HEK293 (cell line): Measurements from ENCODE around the gene EPS8L3.
"Not testable (repeated sequence)": the region's sequence is repeated elsewhere in the genome, so short reads cannot be mapped to it uniquely, and the experiment has no call there.

Experiments used
- CTCF ChIA-PET: fragments of 350-600 bp; formaldehyde crosslinking; extraction: SDS; loops from one replicate; lab custom pipeline; 2021; ENCODE audit warnings: antibody characterized with exemption; lab: Yijun Ruan, JAX
- POLR2A ChIA-PET: fragments of 300-600 bp; formaldehyde crosslinking; extraction: SDS; loops from one replicate; lab custom pipeline; 2020; ENCODE audit warnings: antibody characterized with exemption, inconsistent platforms; lab: Yijun Ruan, JAX
- H3K27ac ChIP-seq: fragments of 200-500 bp; sonication (Bioruptor generic); 2 replicates; pipeline ENCODE4 v1.5.1; 2014; ENCODE audit warnings: low read depth, low read length, control low read depth, inconsistent platforms; ENCODE audit errors: extremely low read depth
- H3K36me3 ChIP-seq, 2 experiments: fragments of 200-500 bp in 1 of 2; sonication (Bioruptor generic) in 1 of 2; 1 replicate in 1 of 2; 2 replicates in 1 of 2; pipeline ENCODE4 v1.5.1; 2014 to 2017; ENCODE audit warnings: inconsistent platforms in 2 of 2, low read length in 2 of 2; ENCODE audit not compliant: control insufficient read depth in 2 of 2, insufficient read depth in 1 of 2
- H3K4me1 ChIP-seq: fragments of 200-500 bp; sonication (Bioruptor generic); 2 replicates; pipeline ENCODE4 v1.5.1; 2014; ENCODE audit warnings: mild to moderate bottlenecking, low read length, inconsistent platforms; ENCODE audit not compliant: control insufficient read depth, insufficient read depth
- H3K4me3 ChIP-seq: 2 replicates; pipeline ENCODE4 v1.5.1; 2011; ENCODE audit warnings: low read depth, mild to moderate bottlenecking, control low read depth, low read length, moderate library complexity
- H3K9me3 ChIP-seq: fragments of 200-500 bp; sonication (Bioruptor generic); 2 replicates; pipeline ENCODE4 v1.5.1; 2014; ENCODE audit warnings: low read depth, low read length, inconsistent platforms; ENCODE audit not compliant: control insufficient read depth, insufficient read depth
- GFI1B ChIP-seq: fragments of 450-650 bp; formaldehyde crosslinking; IDR thresholded peaks from 2 replicates; pipeline ENCODE4 v1.5.1; 2016; ENCODE audit warnings: missing biosample characterization, missing genetic modification characterization
- GLIS1 ChIP-seq: fragments of 450-650 bp; formaldehyde crosslinking; IDR thresholded peaks from 2 replicates; pipeline ENCODE4 v1.5.1; 2016; ENCODE audit warnings: missing biosample characterization, missing genetic modification characterization
- HOXC10 ChIP-seq: sonication (generic); formaldehyde crosslinking; IDR thresholded peaks from 2 replicates; pipeline ENCODE4 v1.8.1; 2023; ENCODE audit warnings: mild to moderate bottlenecking, missing genetic modification reagents
- KLF1 ChIP-seq: fragments of 450-650 bp; formaldehyde crosslinking; IDR thresholded peaks from 2 replicates; pipeline ENCODE4 v1.5.1; 2016; ENCODE audit warnings: missing biosample characterization, missing genetic modification characterization
- RBAK ChIP-seq: fragments of 450-650 bp; formaldehyde crosslinking; IDR thresholded peaks from 2 replicates; pipeline ENCODE4 v1.5.1; 2016; ENCODE audit warnings: missing biosample characterization, missing genetic modification characterization
- TSHZ1 ChIP-seq: fragments of 450-650 bp; formaldehyde crosslinking; IDR thresholded peaks from 2 replicates; pipeline ENCODE4 v1.5.1; 2016; ENCODE audit warnings: missing biosample characterization, missing genetic modification characterization, borderline replicate concordance
- ZBTB20 ChIP-seq: fragments of 450-650 bp; formaldehyde crosslinking; IDR thresholded peaks from 2 replicates; pipeline ENCODE4 v1.5.1; 2016; ENCODE audit warnings: missing biosample characterization, missing genetic modification characterization
- ZBTB21 ChIP-seq: fragments of 450-650 bp; formaldehyde crosslinking; IDR thresholded peaks from 2 replicates; pipeline ENCODE4 v1.5.1; 2017; ENCODE audit warnings: missing biosample characterization, missing genetic modification characterization
- ZNF10 ChIP-seq: fragments of 450-650 bp; formaldehyde crosslinking; IDR thresholded peaks from 2 replicates; pipeline ENCODE4 v1.5.1; 2017; ENCODE audit warnings: missing biosample characterization, missing genetic modification characterization
- ZNF112 ChIP-seq: fragments of 450-650 bp; formaldehyde crosslinking; IDR thresholded peaks from 2 replicates; pipeline ENCODE4 v1.5.0; 2017; ENCODE audit warnings: missing biosample characterization, missing genetic modification characterization
- ZNF18 ChIP-seq: fragments of 450-650 bp; formaldehyde crosslinking; IDR thresholded peaks from 2 replicates; pipeline ENCODE4 v1.5.1; 2016; ENCODE audit warnings: missing biosample characterization, missing genetic modification characterization
- ZNF223 ChIP-seq: fragments of 450-650 bp; formaldehyde crosslinking; IDR thresholded peaks from 2 replicates; pipeline ENCODE4 v1.5.1; 2016; ENCODE audit warnings: missing biosample characterization, missing genetic modification characterization
- ZNF239 ChIP-seq: fragments of 450-650 bp; formaldehyde crosslinking; IDR thresholded peaks from 2 replicates; pipeline ENCODE4 v1.5.1; 2016; ENCODE audit warnings: missing biosample characterization, missing genetic modification characterization
- ZNF248 ChIP-seq: fragments of 450-650 bp; formaldehyde crosslinking; IDR thresholded peaks from 2 replicates; pipeline ENCODE4 v1.5.1; 2017; ENCODE audit warnings: missing biosample characterization, missing genetic modification characterization
- ZNF266 ChIP-seq: fragments of 450-650 bp; formaldehyde crosslinking; IDR thresholded peaks from 2 replicates; pipeline ENCODE4 v1.5.1; 2016; ENCODE audit warnings: missing biosample characterization, missing genetic modification characterization, low read depth
- ZNF48 ChIP-seq: fragments of 450-650 bp; formaldehyde crosslinking; IDR thresholded peaks from 2 replicates; pipeline ENCODE4 v1.5.1; 2016; ENCODE audit warnings: missing biosample characterization, missing genetic modification characterization
- ZNF585B ChIP-seq: fragments of 450-650 bp; formaldehyde crosslinking; IDR thresholded peaks from 2 replicates; pipeline ENCODE4 v1.5.1; 2016; ENCODE audit warnings: missing biosample characterization, missing genetic modification characterization
- ZNF596 ChIP-seq: fragments of 450-650 bp; IDR thresholded peaks from 2 replicates; pipeline ENCODE4 v1.5.0; 2018; ENCODE audit warnings: missing biosample characterization, mild to moderate bottlenecking, missing genetic modification characterization, moderate library complexity
- ZNF600 ChIP-seq: fragments of 450-650 bp; formaldehyde crosslinking; IDR thresholded peaks from 2 replicates; pipeline ENCODE4 v1.5.1; 2016; ENCODE audit warnings: missing biosample characterization, missing genetic modification characterization
- ZNF624 ChIP-seq: fragments of 450-650 bp; formaldehyde crosslinking; IDR thresholded peaks from 2 replicates; pipeline ENCODE4 v1.5.1; 2017; ENCODE audit warnings: missing biosample characterization, missing genetic modification characterization
- ZNF785 ChIP-seq: fragments of 450-650 bp; formaldehyde crosslinking; IDR thresholded peaks from 2 replicates; pipeline ENCODE4 v1.5.1; 2016; ENCODE audit warnings: missing biosample characterization, missing genetic modification characterization
- ZNF791 ChIP-seq: fragments of 450-650 bp; formaldehyde crosslinking; IDR thresholded peaks from 2 replicates; pipeline ENCODE4 v1.5.1; 2016; ENCODE audit warnings: missing biosample characterization, missing genetic modification characterization
- ZSCAN23 ChIP-seq: fragments of 450-650 bp; formaldehyde crosslinking; IDR thresholded peaks from 2 replicates; pipeline ENCODE4 v1.5.1; 2016; ENCODE audit warnings: missing biosample characterization, missing genetic modification characterization
- TF ChIP-seq, protein P1 (sequence below): fragments of 450-650 bp; formaldehyde crosslinking; IDR thresholded peaks from 2 replicates; pipeline ENCODE4 v1.5.1; 2016; ENCODE audit warnings: missing biosample characterization, missing genetic modification characterization, low read depth

EPS8L3 gene

GRCh38 chr1:109799445-109799844 is 35.7 kb upstream of the EPS8L3 start:
- ChIA-PET CTCF (interaction anchor here (0.6 to 1.7 kb wide), 2 partner anchors 22 to 50 kb away, joined by 3 to 4 read pairs; no protein-coding TSS in a partner anchor), POLR2A (no interaction called here)
- no peaks in the 10 kb centered on the region for H3K9me3 ChIP-seq
- H3K4me3 ChIP-seq: no peak overlapping the region
- TF ChIP-seq GLIS1 (tag by site-specific recombination) (no peak), ZNF624 (tag by site-specific recombination) (no peak), ZNF248 (tag by site-specific recombination) (no peak), TSHZ1 (no peak), ZSCAN23 (tag by site-specific recombination) (no peak), RBAK (tag by site-specific recombination) (no peak), ZNF10 (tag by site-specific recombination) (no peak), ZNF600 (tag by site-specific recombination) (no peak), ZNF785 (no peak), ZNF791 (tag by site-specific recombination) (no peak), ZNF596 (no peak), KLF1 (tag by site-specific recombination) (no peak), ZNF18 (tag by site-specific recombination) (no peak), ZNF112 (tag by site-specific recombination) (no peak)
- H3K36me3 ChIP-seq: no peaks in the 10 kb centered on the region
- H3K4me1 ChIP-seq: no peaks in the 10 kb centered on the region
- H3K27ac ChIP-seq: no peak overlapping the region

GRCh38 chr1:109797303-109797595 is 33.5 kb upstream of the EPS8L3 start:
- H3K27ac ChIP-seq, POLR2A ChIA-PET, H3K4me1 ChIP-seq, H3K9me3 ChIP-seq, H3K4me3 ChIP-seq, H3K36me3 ChIP-seq: not testable (repeated sequence)
- CTCF ChIA-PET: interaction anchor here (1.1 to 1.9 kb wide), 3 partner anchors 20 to 399 kb away, joined by 3 to 8 read pairs (median 6); partner anchors contain the start of gene AHCYL1

- POLR2A ChIA-PET: no interaction called here
- no peak overlapping the region for H3K27ac ChIP-seq
- no peak overlapping the region for H3K4me3 ChIP-seq
- no peaks in the 10 kb centered on the region for H3K36me3 ChIP-seq
- CTCF ChIA-PET: interaction anchor here (1.1 to 1.9 kb wide), 3 partner anchors 20 to 188 kb away, joined by 3 to 8 read pairs (median 6); partner anchors contain the start of gene AHCYL1
- H3K4me1 ChIP-seq: peaks cover 3% of the 10 kb centered on the region; the same call in 1 of the 2 replicates
- no peaks in the 10 kb centered on the region for H3K9me3 ChIP-seq
- TF ChIP-seq, protein P1, sequence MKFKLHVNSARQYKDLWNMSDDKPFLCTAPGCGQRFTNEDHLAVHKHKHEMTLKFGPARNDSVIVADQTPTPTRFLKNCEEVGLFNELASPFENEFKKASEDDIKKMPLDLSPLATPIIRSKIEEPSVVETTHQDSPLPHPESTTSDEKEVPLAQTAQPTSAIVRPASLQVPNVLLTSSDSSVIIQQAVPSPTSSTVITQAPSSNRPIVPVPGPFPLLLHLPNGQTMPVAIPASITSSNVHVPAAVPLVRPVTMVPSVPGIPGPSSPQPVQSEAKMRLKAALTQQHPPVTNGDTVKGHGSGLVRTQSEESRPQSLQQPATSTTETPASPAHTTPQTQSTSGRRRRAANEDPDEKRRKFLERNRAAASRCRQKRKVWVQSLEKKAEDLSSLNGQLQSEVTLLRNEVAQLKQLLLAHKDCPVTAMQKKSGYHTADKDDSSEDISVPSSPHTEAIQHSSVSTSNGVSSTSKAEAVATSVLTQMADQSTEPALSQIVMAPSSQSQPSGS (tag by site-specific recombination): peak; percentile 80
- no peak for TF ChIP-seq ZNF223 (tag by site-specific recombination)
- TF ChIP-seq ZNF266 (tag by site-specific recombination): no peak
- no peak for TF ChIP-seq ZNF239 (tag by site-specific recombination)
- no peak for TF ChIP-seq ZNF585B
- 0 out of 2 replicates have a peak, but pooled peaks have one; percentile 38 for TF ChIP-seq ZBTB21 (tag by site-specific recombination)
- TF ChIP-seq HOXC10: no peak
- no peak for TF ChIP-seq ZBTB20 (tag by site-specific recombination)
- no peak for TF ChIP-seq GFI1B (tag by site-specific recombination)
- no peak for TF ChIP-seq ZNF48 (tag by site-specific recombination)
Observed at GRCh38 chr1:109796484-109797302, 33.0 kb upstream of the EPS8L3 start.
